Prostate gland (tissue), 2 donors: ENCODE data around the gene PEMT.

Source experiments
- POLR2A ChIP-seq: fragments of 450-650 bp; IDR thresholded peaks from one replicate; pipeline ENCODE4 v1.6.1; 2016; ENCODE audit warnings: antibody characterized with exemption, mild to moderate bottlenecking
- TF ChIP-seq, protein P1 (sequence below), 4 experiments: fragments of 200-600 bp in 2 of 4; fragments of 450-650 bp in 2 of 4; sonication (generic) in 2 of 4; IDR thresholded peaks; 1 replicate in 3 of 4; 2 replicates in 1 of 4; pipeline ENCODE4 v1.5.1; 2016 to 2019; ENCODE audit warnings: antibody characterized with exemption in 4 of 4, mild to moderate bottlenecking in 2 of 4, moderate library complexity in 2 of 4

DNA sequence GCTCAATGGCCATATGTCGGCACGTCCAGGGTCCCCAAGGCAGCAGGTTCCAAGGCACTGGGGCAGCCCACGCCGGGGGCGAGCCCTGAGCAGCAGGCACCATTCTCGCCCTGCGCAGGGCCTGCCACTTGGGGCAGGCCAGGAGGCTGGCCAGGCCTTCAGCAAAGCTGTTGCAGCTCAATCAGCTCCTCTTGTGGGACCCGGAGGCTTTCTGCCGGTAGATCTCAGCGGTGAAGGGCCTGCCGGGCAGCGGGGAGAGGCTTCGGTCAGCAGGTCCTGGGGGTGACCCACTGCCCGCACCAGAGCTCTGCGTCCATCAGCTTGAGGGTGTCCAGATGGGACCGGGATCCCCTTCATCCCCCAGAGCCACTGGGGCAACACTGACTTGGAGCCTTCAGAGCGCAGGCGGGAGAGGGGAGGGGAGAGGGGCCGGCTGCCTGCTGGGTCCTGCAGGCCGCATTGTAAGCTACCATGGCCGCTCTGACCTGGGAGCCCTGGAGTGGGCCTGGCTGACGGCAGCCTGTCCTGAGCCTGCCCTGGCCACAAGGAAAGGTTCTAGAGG lies 85.8 kb downstream of the PEMT start:
- TF ChIP-seq, protein P1, sequence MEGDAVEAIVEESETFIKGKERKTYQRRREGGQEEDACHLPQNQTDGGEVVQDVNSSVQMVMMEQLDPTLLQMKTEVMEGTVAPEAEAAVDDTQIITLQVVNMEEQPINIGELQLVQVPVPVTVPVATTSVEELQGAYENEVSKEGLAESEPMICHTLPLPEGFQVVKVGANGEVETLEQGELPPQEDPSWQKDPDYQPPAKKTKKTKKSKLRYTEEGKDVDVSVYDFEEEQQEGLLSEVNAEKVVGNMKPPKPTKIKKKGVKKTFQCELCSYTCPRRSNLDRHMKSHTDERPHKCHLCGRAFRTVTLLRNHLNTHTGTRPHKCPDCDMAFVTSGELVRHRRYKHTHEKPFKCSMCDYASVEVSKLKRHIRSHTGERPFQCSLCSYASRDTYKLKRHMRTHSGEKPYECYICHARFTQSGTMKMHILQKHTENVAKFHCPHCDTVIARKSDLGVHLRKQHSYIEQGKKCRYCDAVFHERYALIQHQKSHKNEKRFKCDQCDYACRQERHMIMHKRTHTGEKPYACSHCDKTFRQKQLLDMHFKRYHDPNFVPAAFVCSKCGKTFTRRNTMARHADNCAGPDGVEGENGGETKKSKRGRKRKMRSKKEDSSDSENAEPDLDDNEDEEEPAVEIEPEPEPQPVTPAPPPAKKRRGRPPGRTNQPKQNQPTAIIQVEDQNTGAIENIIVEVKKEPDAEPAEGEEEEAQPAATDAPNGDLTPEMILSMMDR (IDR thresholded peaks at IDR 0.05): no peak
- TF ChIP-seq POLR2A: no peak
